ENCODE results near the gene TMEM145.
"Not testable (repeated sequence)": the region's sequence is repeated elsewhere in the genome, so short reads cannot be mapped to it uniquely, and the experiment has no call there.

Gene TMEM145

DNA sequence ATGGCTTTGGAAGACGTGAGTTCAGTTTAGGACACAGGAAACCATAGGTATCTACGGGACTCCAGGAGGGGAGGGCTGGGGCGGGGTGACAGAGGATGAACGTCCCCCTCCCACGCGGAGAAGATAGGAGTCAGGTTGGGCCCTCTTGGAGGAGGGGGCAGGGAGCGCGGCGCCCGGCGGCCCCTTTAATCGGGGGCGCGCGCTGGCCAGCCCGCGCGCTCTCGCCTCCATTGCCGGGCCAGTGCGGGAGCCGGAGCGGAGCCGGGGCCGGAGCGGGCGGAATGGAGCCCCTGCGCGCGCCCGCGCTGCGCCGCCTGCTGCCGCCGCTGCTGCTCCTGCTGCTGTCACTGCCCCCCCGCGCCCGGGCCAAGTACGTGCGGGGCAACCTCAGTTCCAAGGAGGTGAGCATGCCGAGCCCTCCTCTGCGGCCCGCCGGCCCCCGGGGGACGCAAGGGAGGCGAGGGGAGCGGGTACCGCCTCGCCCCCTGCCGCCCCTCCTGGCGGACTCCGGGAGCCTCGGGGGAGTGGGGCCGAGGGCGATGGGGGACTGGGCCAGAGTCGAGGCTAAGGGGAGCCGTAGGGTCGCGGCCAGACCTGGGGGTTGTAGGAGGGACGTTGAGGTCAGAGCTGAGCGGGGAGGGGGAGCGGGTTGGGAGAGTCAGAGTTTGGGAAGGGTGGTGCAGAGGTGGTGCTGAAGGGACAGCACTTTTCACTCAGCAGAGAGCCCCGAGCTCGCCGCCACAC lies at the start of gene TMEM145:
TSS of gene TMEM145 (plus strand) at position 214 of the 744 bp plus-strand sequence. CDS start at position 282, 68 bp downstream.
- in situ Hi-C loops (cut with HindIII; ENCODE audit: low pct_ligation_motif_present, low sequenced_read_pairs): no loop called here
- no peak for DNase-seq
- no peaks in the 10 kb centered on the region for H3K27me3 ChIP-seq (replicated peaks)
- peak within 1 kb of the TSS; percentile 50 for H3K4me3 ChIP-seq (ENCODE audit: low read depth, low read length)
- TF ChIP-seq, protein P1, sequence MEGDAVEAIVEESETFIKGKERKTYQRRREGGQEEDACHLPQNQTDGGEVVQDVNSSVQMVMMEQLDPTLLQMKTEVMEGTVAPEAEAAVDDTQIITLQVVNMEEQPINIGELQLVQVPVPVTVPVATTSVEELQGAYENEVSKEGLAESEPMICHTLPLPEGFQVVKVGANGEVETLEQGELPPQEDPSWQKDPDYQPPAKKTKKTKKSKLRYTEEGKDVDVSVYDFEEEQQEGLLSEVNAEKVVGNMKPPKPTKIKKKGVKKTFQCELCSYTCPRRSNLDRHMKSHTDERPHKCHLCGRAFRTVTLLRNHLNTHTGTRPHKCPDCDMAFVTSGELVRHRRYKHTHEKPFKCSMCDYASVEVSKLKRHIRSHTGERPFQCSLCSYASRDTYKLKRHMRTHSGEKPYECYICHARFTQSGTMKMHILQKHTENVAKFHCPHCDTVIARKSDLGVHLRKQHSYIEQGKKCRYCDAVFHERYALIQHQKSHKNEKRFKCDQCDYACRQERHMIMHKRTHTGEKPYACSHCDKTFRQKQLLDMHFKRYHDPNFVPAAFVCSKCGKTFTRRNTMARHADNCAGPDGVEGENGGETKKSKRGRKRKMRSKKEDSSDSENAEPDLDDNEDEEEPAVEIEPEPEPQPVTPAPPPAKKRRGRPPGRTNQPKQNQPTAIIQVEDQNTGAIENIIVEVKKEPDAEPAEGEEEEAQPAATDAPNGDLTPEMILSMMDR (IDR thresholded peaks at IDR 0.05; ENCODE audit: low read depth, low read length, missing control alignments): peak; percentile 46
- H3K27ac ChIP-seq: no peak within 1 kb of the TSS
- H3K36me3 ChIP-seq (replicated peaks): no peaks in the 10 kb centered on the region

DNA sequence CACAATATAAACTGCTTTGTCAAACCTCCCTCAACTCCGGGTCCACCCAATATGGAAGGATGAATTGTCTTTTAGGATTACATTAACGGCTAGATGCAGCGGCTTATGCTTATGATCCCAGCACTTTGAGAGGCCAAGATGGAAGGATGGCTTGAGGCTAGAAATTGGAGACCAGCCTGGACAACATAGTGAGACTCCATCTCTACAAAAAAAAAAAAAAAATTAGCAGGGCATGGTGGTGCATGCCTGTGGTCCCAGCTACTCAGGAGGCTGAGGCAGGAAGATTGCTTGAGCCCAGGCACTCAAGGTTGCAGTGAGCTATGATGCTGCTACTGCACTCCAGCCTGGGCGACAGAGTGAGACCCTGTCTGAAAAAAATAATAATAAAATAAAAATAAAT lies 47.0 kb upstream of the TMEM145 start:
- H3K27me3 ChIP-seq (replicated peaks); H3K36me3 ChIP-seq (replicated peaks); DNase-seq; H3K4me3 ChIP-seq (ENCODE audit: low read depth, low read length); H3K27ac ChIP-seq; in situ Hi-C loops (cut with HindIII; ENCODE audit: low pct_ligation_motif_present, low sequenced_read_pairs): not testable (repeated sequence)

DNA sequence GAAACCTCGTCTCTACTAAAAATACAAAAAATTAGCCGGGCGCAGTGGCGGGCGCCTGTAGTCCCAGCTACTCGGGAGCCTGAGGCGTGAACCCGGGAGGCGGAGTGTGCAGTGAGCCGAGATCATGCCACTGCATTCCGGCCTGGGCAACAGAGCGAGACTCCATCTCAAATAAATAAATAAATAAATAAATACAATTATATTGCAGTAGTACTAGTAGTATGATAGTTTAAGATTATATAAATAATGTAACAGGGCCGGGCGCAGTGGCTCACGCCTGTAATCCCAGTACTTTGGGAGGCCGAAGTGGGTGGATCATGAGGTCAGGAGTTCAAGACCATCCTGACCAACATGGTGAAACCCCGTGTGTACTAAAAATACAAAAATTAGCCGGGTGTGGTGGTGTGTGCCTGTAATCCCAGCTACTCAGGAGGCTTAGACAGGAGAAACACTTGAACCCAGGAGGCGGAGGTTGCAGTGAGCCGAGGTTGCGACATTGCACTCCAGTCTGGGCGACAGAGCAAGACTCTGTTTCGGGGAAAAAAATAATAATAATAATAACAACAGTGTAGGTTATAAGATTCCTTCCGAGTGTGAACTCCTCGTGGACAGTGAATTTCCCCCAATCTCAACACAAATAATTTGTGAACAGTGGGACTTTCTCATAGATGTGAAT lies 46.0 kb upstream of the TMEM145 start:
- not testable (repeated sequence) for DNase-seq, H3K27ac ChIP-seq

DNA sequence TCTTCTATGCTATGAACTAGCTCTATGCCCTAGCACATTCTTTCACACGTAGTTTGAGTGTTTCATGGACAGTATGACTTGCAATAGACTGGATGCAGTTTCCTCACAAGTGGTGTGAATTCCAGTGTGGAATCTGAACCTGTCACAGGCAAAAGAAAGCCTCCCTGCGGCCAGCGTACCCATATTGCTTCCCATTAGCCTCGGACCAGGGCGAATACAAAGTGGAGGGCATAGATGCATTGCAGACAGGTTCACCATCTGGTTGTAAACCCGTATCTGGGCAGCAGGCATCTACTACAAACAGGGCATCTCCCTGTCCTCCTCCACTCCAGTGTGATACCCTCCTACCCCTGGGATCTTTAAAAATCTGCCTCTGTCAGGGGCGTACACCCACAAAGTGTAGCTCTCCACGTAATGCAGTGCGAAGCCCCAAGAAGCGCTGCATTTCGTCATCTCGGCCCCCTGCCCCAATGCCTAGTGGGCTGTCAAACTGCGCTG lies 45.4 kb upstream of the TMEM145 start:
- H3K36me3 ChIP-seq (replicated peaks): peaks cover 6% of the 10 kb centered on the region
- TF ChIP-seq, protein P1 (IDR thresholded peaks at IDR 0.05; ENCODE audit: low read depth, low read length, missing control alignments): no peak
- H3K27ac ChIP-seq: no peak overlapping the region
- peak overlapping the region; percentile 84 for H3K4me3 ChIP-seq (ENCODE audit: low read depth, low read length)
- H3K27me3 ChIP-seq (replicated peaks): no peaks in the 10 kb centered on the region
- no peak for DNase-seq
- in situ Hi-C loops (cut with HindIII; ENCODE audit: low pct_ligation_motif_present, low sequenced_read_pairs): no loop called here

More for the DNA sequence above, 46.0 kb upstream of the TMEM145 start:
- H3K4me3 ChIP-seq (ENCODE audit: low read depth, low read length); H3K36me3 ChIP-seq (replicated peaks); H3K27me3 ChIP-seq (replicated peaks); in situ Hi-C loops (cut with HindIII; ENCODE audit: low pct_ligation_motif_present, low sequenced_read_pairs): not testable (repeated sequence)

DNA sequence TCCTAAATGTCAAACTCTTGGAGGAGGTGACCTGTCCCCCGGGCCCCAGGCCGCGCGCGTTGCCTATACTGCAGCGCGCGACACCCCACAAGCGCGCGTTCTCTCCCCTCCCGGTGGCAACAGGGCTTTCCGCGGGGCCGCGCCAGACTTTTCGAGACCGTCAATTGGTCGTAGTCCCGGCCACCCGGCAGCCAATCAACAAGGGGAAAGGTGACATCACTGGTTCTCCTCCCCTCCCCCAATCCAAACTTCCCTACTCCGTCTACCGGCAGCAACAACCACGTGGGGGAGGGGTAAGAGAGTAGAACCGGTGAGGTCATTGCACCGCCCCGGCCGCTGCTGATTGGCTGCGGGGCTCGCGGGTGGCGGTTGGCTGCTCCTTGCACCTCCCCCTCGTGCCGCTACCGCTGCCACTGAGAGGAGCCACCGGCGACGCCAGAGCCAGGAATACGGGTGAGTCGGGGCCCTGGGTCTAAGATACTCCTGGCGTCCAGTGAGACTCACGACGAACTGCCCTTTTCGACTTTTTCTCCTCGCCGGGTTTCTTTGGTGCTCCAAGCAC lies 44.9 kb upstream of the TMEM145 start:
- H3K4me3 ChIP-seq (ENCODE audit: low read depth, low read length): peak overlapping the region; percentile 84
- no peaks in the 10 kb centered on the region for H3K27me3 ChIP-seq (replicated peaks)
- DNase-seq: peak; percentile 99
- TF ChIP-seq, protein P1 (IDR thresholded peaks at IDR 0.05; ENCODE audit: low read depth, low read length, missing control alignments): peak; percentile 2
- peak overlapping the region; percentile 99 for H3K27ac ChIP-seq
- peaks cover 11% of the 10 kb centered on the region for H3K36me3 ChIP-seq (replicated peaks)
- in situ Hi-C loops (cut with HindIII; ENCODE audit: low pct_ligation_motif_present, low sequenced_read_pairs): no loop called here

DNA sequence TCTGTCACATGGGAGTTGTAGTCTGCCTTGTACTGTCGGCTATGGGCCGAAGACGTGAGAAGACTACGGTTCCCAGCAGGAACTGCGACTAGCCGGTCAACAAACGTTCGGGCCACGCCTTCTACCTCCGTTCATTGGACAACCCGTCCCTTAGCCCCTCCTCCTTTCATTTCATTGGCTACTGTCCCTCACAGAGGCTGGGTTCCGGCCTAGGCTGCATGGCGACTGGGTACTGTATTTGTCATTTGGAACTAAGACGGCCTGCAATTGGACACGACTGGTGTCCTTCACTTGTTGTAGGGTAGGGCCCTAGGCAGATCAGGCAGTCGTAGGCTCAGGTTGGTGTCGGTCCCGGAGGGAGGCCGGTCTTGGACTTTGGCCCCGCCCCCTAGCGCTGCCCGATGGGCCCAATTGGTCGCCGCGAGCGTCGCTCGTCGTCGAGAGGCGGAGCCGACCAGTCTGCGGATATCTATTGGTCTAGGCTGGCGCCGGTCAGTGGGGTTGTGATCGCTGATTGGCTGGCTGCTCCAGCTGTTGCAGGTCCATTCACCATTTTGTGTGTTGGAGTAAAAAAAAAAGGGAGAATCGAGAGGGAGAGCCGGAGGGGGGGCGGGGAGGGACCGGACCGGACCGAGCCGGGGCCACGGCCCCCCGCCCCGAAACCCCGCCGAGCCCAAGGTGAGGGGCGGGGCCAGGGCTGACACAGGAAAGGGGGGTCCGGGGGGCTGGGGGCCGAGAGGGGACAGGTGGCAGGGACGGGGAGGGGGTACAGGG lies 44.2 kb upstream of the TMEM145 start, which contains the start of gene CIC:
TSS of gene CIC (plus strand) at position 549 of the 774 bp plus-strand sequence. CDS start 2,532 bp downstream, outside the sequence.
- Histone ChIP-seq H3K27ac (peak within 1 kb of the TSS; percentile 99), H3K4me3 (ENCODE audit: low read depth, low read length) (peak within 1 kb of the TSS; percentile 84), H3K27me3 (replicated peaks) (no peaks in the 10 kb centered on the region), H3K36me3 (replicated peaks) (peaks cover 18% of the 10 kb centered on the region)
- in situ Hi-C loops (cut with HindIII; ENCODE audit: low pct_ligation_motif_present, low sequenced_read_pairs): no loop called here
- TF ChIP-seq, protein P1 (IDR thresholded peaks at IDR 0.05; ENCODE audit: low read depth, low read length, missing control alignments): no peak
- peak; percentile 100 for DNase-seq
